Neural cell (in vitro differentiated cells): Measurements from ENCODE around the gene ZNF618. TPM values are rescaled to one million over a fixed set of nuclear protein-coding genes. Genes with fewer than 3 reads are reported as not detected.

ENCODE experiments used
- H2AFZ ChIP-seq: fragments of 200-600, 300-800 bp; sonication (generic), shearing (Covaris generic); 2 replicates; pipeline ENCODE4 v1.6.0; 2014; ENCODE audit warnings: low read depth, mild to moderate bottlenecking, antibody characterized with exemption, low read length, moderate library complexity
- H3F3A ChIP-seq: fragments of 200-600 bp; shearing (Covaris generic); 2 replicates; pipeline ENCODE4 v1.6.1; 2016; ENCODE audit warnings: mild to moderate bottlenecking, moderate library complexity, mixed read lengths, antibody characterized with exemption, low read length; ENCODE audit not compliant: insufficient read depth, poor library complexity, severe bottlenecking
- H3K27ac ChIP-seq: fragments of 200-600, 300-800 bp; sonication (generic), shearing (Covaris generic); 2 replicates; pipeline ENCODE4 v1.5.1; 2014; ENCODE audit warnings: mild to moderate bottlenecking, low read length, moderate library complexity
- H3K27me3 ChIP-seq: fragments of 300-800, 200-600 bp; sonication (generic), shearing (Covaris generic); 2 replicates; pipeline ENCODE4 v1.6.0; 2014; ENCODE audit warnings: mild to moderate bottlenecking, low read depth, low read length, moderate library complexity; ENCODE audit not compliant: insufficient read depth
- H3K36me3 ChIP-seq: fragments of 300-800, 200-600 bp; sonication (generic), shearing (Covaris generic); 2 replicates; pipeline ENCODE4 v1.5.1; 2014; ENCODE audit warnings: mild to moderate bottlenecking, antibody characterized with exemption, low read length, moderate library complexity; ENCODE audit not compliant: insufficient read depth
- H3K4me2 ChIP-seq: fragments of 300-800, 200-600 bp; sonication (generic), shearing (Covaris generic); 2 replicates; pipeline ENCODE4 v1.6.0; 2014; ENCODE audit warnings: mild to moderate bottlenecking, low read length
- H3K4me3 ChIP-seq: fragments of 300-800, 200-600 bp; sonication (generic), shearing (Covaris generic); 2 replicates; pipeline ENCODE4 v1.5.1; 2014; ENCODE audit warnings: mild to moderate bottlenecking, low read length, moderate library complexity
- H3K79me2 ChIP-seq: fragments of 200-600 bp; shearing (Covaris generic); replicated peaks from 2 replicates; pipeline ENCODE4 v1.6.0; 2014; ENCODE audit warnings: mild to moderate bottlenecking, low read length, moderate library complexity; ENCODE audit not compliant: insufficient read depth
- H3K9ac ChIP-seq: fragments of 300-800, 200-600 bp; sonication (generic), shearing (Covaris generic); 2 replicates; pipeline ENCODE4 v1.6.1; 2016; ENCODE audit warnings: mild to moderate bottlenecking, low read length, mixed read lengths
- H3K9me2 ChIP-seq: fragments of 200-600 bp; shearing (Covaris generic); 2 replicates; pipeline ENCODE4 v1.6.1; 2016; ENCODE audit warnings: mild to moderate bottlenecking, low read length, mixed read lengths; ENCODE audit not compliant: insufficient read depth
- H3K9me3 ChIP-seq: fragments of 200-600, 300-800 bp; sonication (generic), shearing (Covaris generic); 2 replicates; pipeline ENCODE4 v1.6.1; 2016; ENCODE audit warnings: mild to moderate bottlenecking, mixed run types, low read length, moderate library complexity, mixed read lengths
- H4K20me1 ChIP-seq: fragments of 200-600 bp; shearing (Covaris generic); 2 replicates; pipeline ENCODE4 v1.6.1; 2016; ENCODE audit warnings: mild to moderate bottlenecking, mixed run types; ENCODE audit not compliant: insufficient read depth
- EP300 ChIP-seq: fragments of 450-650 bp; conservative IDR thresholded peaks from 2 replicates; pipeline ENCODE4 v1.6.1; 2014; ENCODE audit warnings: antibody characterized with exemption, mild to moderate bottlenecking, moderate library complexity; ENCODE audit not compliant: poor library complexity, severe bottlenecking
- EZH2 ChIP-seq: fragments of 200-600, 300-800 bp; shearing (Covaris generic), sonication (generic); IDR thresholded peaks from 2 replicates; pipeline ENCODE4 v1.6.1; 2014; ENCODE audit warnings: antibody characterized with exemption, low read length, borderline replicate concordance, mild to moderate bottlenecking; ENCODE audit not compliant: insufficient read depth, poor library complexity, severe bottlenecking
- MXI1 ChIP-seq: fragments of 450-650 bp; conservative IDR thresholded peaks from 2 replicates; pipeline ENCODE4 v1.6.1; 2014; ENCODE audit warnings: antibody characterized with exemption, mild to moderate bottlenecking; ENCODE audit not compliant: poor library complexity, severe bottlenecking
- POLR2AphosphoS5 ChIP-seq: IDR thresholded peaks from 2 replicates; pipeline ENCODE4 v1.6.1; 2012
- RAD21 ChIP-seq: fragments of 450-650 bp; conservative IDR thresholded peaks from 2 replicates; pipeline ENCODE4 v1.6.1; 2014; ENCODE audit warnings: antibody characterized with exemption, mild to moderate bottlenecking, moderate library complexity
- REST ChIP-seq: IDR thresholded peaks from 2 replicates; pipeline ENCODE4 v1.6.1; 2012; ENCODE audit warnings: borderline replicate concordance
- SMC3 ChIP-seq: fragments of 450-650 bp; conservative IDR thresholded peaks from 2 replicates; pipeline ENCODE4 v1.6.1; 2014; ENCODE audit warnings: antibody characterized with exemption, mild to moderate bottlenecking, moderate library complexity; ENCODE audit not compliant: poor library complexity
- TAF1 ChIP-seq: IDR thresholded peaks from 2 replicates; pipeline ENCODE4 v1.6.1; 2012; ENCODE audit warnings: low read depth
- polyA plus RNA-seq: library from polyadenylated mRNA; depleted of rRNA; stranded (reverse); fragments of >200 nt; gene quantifications from 2 replicates; pipeline ENCODE4 v1.2.3, GENCODE V29; 2014
- TF ChIP-seq, protein P1 (sequence below): fragments of 450-650 bp; IDR thresholded peaks from 2 replicates; pipeline ENCODE4 v1.5.1; 2014; ENCODE audit warnings: antibody characterized with exemption, mild to moderate bottlenecking, moderate library complexity; ENCODE audit not compliant: poor library complexity, severe bottlenecking

Gene ZNF618
- polyA plus RNA-seq, 1 donor from 2014 or later: 7.1 TPM

DNA sequence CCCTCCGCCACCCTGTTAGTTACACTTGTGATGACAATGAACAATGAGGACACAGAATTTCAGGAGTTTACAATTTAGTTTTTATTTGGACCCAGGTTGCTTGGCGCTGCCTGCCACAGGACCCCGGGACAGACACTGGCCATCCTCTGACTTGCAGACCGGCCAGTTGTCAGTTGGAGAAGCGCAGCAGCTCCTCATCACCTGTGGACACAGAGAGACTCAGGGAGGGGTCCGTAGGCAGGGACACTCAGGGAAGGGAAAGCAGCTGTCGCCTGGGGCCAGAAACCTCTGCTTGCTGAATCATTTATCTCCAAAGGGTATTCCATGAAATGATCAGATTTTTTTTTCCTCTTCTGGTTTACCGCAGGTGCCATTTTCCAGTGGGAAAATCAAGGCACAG, 184.0 kb downstream of the ZNF618 start:
- no peaks in the 10 kb centered on the region for H4K20me1 ChIP-seq
- no peaks in the 10 kb centered on the region for H3K79me2 ChIP-seq
- no peak overlapping the region for H3K4me3 ChIP-seq
- TF ChIP-seq POLR2AphosphoS5 (no peak), SMC3 (no peak), MXI1 (no peak), EP300 (no peak), TAF1 (no peak), REST (no peak), RAD21 (no peak), EZH2 (no peak)
- TF ChIP-seq, protein P1, sequence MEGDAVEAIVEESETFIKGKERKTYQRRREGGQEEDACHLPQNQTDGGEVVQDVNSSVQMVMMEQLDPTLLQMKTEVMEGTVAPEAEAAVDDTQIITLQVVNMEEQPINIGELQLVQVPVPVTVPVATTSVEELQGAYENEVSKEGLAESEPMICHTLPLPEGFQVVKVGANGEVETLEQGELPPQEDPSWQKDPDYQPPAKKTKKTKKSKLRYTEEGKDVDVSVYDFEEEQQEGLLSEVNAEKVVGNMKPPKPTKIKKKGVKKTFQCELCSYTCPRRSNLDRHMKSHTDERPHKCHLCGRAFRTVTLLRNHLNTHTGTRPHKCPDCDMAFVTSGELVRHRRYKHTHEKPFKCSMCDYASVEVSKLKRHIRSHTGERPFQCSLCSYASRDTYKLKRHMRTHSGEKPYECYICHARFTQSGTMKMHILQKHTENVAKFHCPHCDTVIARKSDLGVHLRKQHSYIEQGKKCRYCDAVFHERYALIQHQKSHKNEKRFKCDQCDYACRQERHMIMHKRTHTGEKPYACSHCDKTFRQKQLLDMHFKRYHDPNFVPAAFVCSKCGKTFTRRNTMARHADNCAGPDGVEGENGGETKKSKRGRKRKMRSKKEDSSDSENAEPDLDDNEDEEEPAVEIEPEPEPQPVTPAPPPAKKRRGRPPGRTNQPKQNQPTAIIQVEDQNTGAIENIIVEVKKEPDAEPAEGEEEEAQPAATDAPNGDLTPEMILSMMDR: no peak
- H3K9ac ChIP-seq: no peak overlapping the region
- H3F3A ChIP-seq: no peaks in the 10 kb centered on the region
- H3K27ac ChIP-seq: no peak overlapping the region
- H2AFZ ChIP-seq: no peak overlapping the region
- no peak overlapping the region for H3K4me2 ChIP-seq
- no peaks in the 10 kb centered on the region for H3K9me2 ChIP-seq
- H3K27me3 ChIP-seq: no peaks in the 10 kb centered on the region
- no peaks in the 10 kb centered on the region for H3K36me3 ChIP-seq
- H3K9me3 ChIP-seq: peaks cover 3% of the 10 kb centered on the region

- H3K79me2 ChIP-seq: no peaks in the 10 kb centered on the region
- no peaks in the 10 kb centered on the region for H3F3A ChIP-seq
- no peak overlapping the region for H3K9ac ChIP-seq
- no peak overlapping the region for H3K4me2 ChIP-seq
- no peaks in the 10 kb centered on the region for H3K9me2 ChIP-seq
- H3K36me3 ChIP-seq: no peaks in the 10 kb centered on the region
- H2AFZ ChIP-seq: no peak overlapping the region
- H3K27ac ChIP-seq: no peak overlapping the region
- no peak overlapping the region for H3K4me3 ChIP-seq
- no peaks in the 10 kb centered on the region for H3K27me3 ChIP-seq
- no peak for TF ChIP-seq MXI1
- TF ChIP-seq RAD21: no peak
- no peak for TF ChIP-seq EP300
- no peak for TF ChIP-seq REST
- no peak for TF ChIP-seq POLR2AphosphoS5
- TF ChIP-seq, protein P1: no peak
- TF ChIP-seq EZH2: no peak
- TF ChIP-seq TAF1: no peak
- TF ChIP-seq SMC3: no peak
- peaks cover 3% of the 10 kb centered on the region for H3K9me3 ChIP-seq
- H4K20me1 ChIP-seq: no peaks in the 10 kb centered on the region
These were observed 184.6 kb downstream of the ZNF618 start for GRCh38 chr9:114060711-114061110.
